TTC549 (cell line): ENCODE measurements around the gene SLITRK3.

Experiments
- FAIRE-seq: peaks from 2 replicates; lab custom pipeline; 2012; peaks lifted over from hg19 to GRCh38; lab: Jason Lieb, UNC

SLITRK3 gene

GRCh38 chr3:165195640-165196576, at the start of gene SLITRK3:
Gene SLITRK3 (minus strand): TSS chr3:165196384. CDS start chr3:165190830, 5,554 bp downstream.
- no peak for FAIRE-seq

- no peak for FAIRE-seq
These were observed 47.4 kb upstream of the SLITRK3 start for GRCh38 chr3:165243597-165243996.

GRCh38 chr3:165233501-165234195, 37.5 kb upstream of the SLITRK3 start:
- FAIRE-seq, result no peak

GRCh38 chr3:165225604-165226003, 29.4 kb upstream of the SLITRK3 start:
- no peak for FAIRE-seq

GRCh38 chr3:165217739-165218138, 21.6 kb upstream of the SLITRK3 start:
- FAIRE-seq, result no peak

- FAIRE-seq, result no peak
These were observed 16.4 kb upstream of the SLITRK3 start for GRCh38 chr3:165212580-165212979.

- FAIRE-seq, result no peak
These were observed 15.5 kb upstream of the SLITRK3 start for GRCh38 chr3:165211721-165212120.

- no peak for FAIRE-seq
These were observed 14.5 kb upstream of the SLITRK3 start for GRCh38 chr3:165210727-165211126.

GRCh38 chr3:165210132-165210531, 13.9 kb upstream of the SLITRK3 start:
- FAIRE-seq, result no peak

GRCh38 chr3:165206454-165207266, 10.5 kb upstream of the SLITRK3 start:
- peak; percentile 73 for FAIRE-seq

GRCh38 chr3:165204445-165204844, 8.3 kb upstream of the SLITRK3 start:
- FAIRE-seq, result no peak

- FAIRE-seq, result no peak
These were observed 6.8 kb upstream of the SLITRK3 start for GRCh38 chr3:165202995-165203394.

- FAIRE-seq, result no peak
These were observed 5.8 kb upstream of the SLITRK3 start for GRCh38 chr3:165201964-165202363.

- no peak for FAIRE-seq
These were observed 1.3 kb upstream of the SLITRK3 start for GRCh38 chr3:165197481-165197800.

- FAIRE-seq, result no peak
These were observed 645 bp upstream of the SLITRK3 start for GRCh38 chr3:165196577-165197480.

- FAIRE-seq, result no peak
These were observed 944 bp downstream of the SLITRK3 start for GRCh38 chr3:165195241-165195639.

- no peak for FAIRE-seq
These were observed 1.5 kb downstream of the SLITRK3 start for GRCh38 chr3:165194511-165195240.

- no peak for FAIRE-seq
These were observed 2.6 kb downstream of the SLITRK3 start for GRCh38 chr3:165193366-165194254.

- no peak for FAIRE-seq
These were observed 3.5 kb downstream of the SLITRK3 start for GRCh38 chr3:165192610-165193192.
